B cell (primary cell): ENCODE data around the gene OR6C1.

Experiments
- CTCF ChIP-seq: fragments of 200-600 bp; IDR thresholded peaks from one replicate; pipeline ENCODE4 v1.8.0; 2022; ENCODE audit warnings: antibody characterized with exemption, mild to moderate bottlenecking
- EZH2 ChIP-seq: IDR thresholded peaks from 2 replicates; pipeline ENCODE4 v1.6.1; 2012; ENCODE audit warnings: borderline replicate concordance, low read depth, mild to moderate bottlenecking, moderate library complexity, low read length; ENCODE audit not compliant: insufficient read depth, poor library complexity, severe bottlenecking

GRCh38 chr12:55289999-55290398 is 24.1 kb upstream of the OR6C1 start:
- TF ChIP-seq CTCF (no peak), EZH2 (no peak)
